Activated T-cell treated with anti-CD3 and anti-CD28 coated beads, Interleukin-2, amount 50 U/mL, for 72 hours (primary cell): ENCODE data around the gene KRTAP3-2. TPM values are rescaled to one million over a fixed set of nuclear protein-coding genes. Genes with fewer than 3 reads are reported as not detected.

Experiments
- ATAC-seq, 2 donors: fragments of 150-1000 bp; cut with Tn5 transposase; replicated peaks in 1 of 2; 2 replicates each; pipeline ENCODE4 v1.10.0; 2021; ENCODE audit warnings: moderate library complexity in 2 of 2, mild to moderate bottlenecking in 1 of 2
- DNase-seq, 2 donors: peaks; one replicate each; pipeline ENCODE4 v3.0.0; 2021 to 2022; ENCODE audit warnings: mixed read lengths in 1 of 2
- H3K27ac Mint-ChIP-seq: one replicate; pipeline ENCODE4 v1.8.0; 2022; ENCODE audit warnings: mild to moderate bottlenecking, moderate library complexity, mixed read lengths
- H3K27me3 Mint-ChIP-seq: one replicate; pipeline ENCODE4 v1.8.0; 2022; ENCODE audit warnings: low read depth, mixed read lengths
- H3K36me3 Mint-ChIP-seq, 2 donors: one replicate each; pipeline ENCODE4 v1.8.0; 2022; ENCODE audit warnings: mixed read lengths in 2 of 2, mild to moderate bottlenecking in 1 of 2; ENCODE audit not compliant: insufficient read depth in 2 of 2
- H3K4me1 Mint-ChIP-seq: one replicate; pipeline ENCODE4 v1.8.0; 2022; ENCODE audit warnings: low read depth, mixed read lengths
- H3K4me3 Mint-ChIP-seq, 2 donors: one replicate each; pipeline ENCODE4 v1.8.0; 2022; ENCODE audit warnings: mild to moderate bottlenecking in 2 of 2, mixed read lengths in 2 of 2, moderate library complexity in 2 of 2
- H3K9me3 Mint-ChIP-seq, 2 donors: one replicate each; pipeline ENCODE4 v1.8.0; 2022; ENCODE audit warnings: mixed read lengths in 2 of 2
- total RNA-seq, 2 donors: library from RNA; stranded (reverse); gene quantifications; one replicate each; pipeline ENCODE4 v1.2.3, GENCODE V29; 2022

KRTAP3-2 gene
- total RNA-seq, 2 donors from 2014 or later = not detected

DNA sequence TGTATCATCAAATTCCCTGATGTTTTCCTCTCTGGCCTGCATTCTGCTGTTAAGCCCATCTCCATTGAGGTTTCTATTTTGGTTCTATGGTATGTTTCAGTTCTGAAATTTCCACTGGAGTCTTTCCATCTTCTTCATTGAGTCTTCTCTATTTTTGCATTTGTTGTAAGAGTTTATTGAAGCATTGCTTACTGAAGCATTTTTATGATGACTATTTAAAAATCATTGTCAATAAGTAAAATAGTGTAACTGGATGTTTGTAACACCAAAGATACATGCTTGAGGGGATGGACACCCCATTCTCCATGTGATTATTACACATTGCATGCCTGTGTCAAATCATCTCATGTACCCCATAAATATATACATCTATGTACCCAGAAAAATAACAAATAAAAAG, 24.2 kb downstream of the KRTAP3-2 start:
- ATAC-seq (no peak), DNase-seq (no peak)
- Mint-ChIP-seq H3K9me3 (no peaks in the 10 kb centered on the region), H3K36me3 (no peaks in the 10 kb centered on the region), H3K4me3 (no peak overlapping the region), H3K27ac (no peak overlapping the region), H3K27me3 (peaks cover 15% of the 10 kb centered on the region), H3K4me1 (no peaks in the 10 kb centered on the region)

DNA sequence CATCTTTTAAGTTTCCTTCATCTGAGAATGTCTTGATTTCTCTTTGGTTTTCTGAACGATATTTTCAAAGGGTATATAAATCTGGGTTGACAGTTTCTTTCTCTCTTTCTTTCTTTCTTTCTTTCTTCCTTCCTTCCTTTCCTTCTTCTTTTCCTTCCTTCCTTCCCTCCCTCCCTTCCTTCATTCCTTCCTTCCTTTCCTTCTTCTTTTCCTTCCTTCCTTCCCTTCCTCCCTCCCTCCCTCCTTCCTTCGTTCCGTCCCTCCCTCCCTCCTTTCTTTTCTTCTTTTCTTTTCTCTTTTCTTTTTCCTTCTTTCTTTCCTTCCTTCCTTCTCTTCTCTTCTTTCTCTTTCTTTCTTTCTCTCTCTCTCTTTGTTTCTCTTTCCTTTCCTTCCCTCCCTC, 25.3 kb downstream of the KRTAP3-2 start:
- no peak for ATAC-seq
- H3K9me3 Mint-ChIP-seq = no peaks in the 10 kb centered on the region
- no peaks in the 10 kb centered on the region for H3K4me1 Mint-ChIP-seq
- peaks cover 15% of the 10 kb centered on the region for H3K27me3 Mint-ChIP-seq
- no peak overlapping the region for H3K27ac Mint-ChIP-seq
- no peak for DNase-seq
- no peaks in the 10 kb centered on the region for H3K36me3 Mint-ChIP-seq
- H3K4me3 Mint-ChIP-seq = no peak overlapping the region

DNA sequence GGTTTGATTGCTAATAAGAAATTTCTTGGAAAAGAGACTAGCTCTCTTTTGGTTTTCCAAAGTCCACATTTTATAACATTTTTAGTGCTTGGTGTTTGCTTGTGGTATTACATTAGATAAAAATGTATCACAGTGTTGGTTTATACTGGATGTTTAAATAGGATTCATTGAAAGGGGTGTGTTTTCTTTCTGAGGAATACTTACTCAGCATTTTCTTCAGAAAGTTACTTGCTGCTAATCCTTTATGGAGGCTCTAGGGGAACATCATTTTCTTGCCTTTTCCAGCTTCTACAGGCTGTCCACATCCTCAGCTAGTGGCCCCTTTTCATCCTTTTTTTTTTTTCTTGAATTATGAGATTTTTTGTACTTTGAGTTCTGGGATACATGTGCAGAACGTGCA, 32.1 kb downstream of the KRTAP3-2 start:
- Mint-ChIP-seq H3K36me3 (no peaks in the 10 kb centered on the region), H3K27ac (no peak overlapping the region)

DNA sequence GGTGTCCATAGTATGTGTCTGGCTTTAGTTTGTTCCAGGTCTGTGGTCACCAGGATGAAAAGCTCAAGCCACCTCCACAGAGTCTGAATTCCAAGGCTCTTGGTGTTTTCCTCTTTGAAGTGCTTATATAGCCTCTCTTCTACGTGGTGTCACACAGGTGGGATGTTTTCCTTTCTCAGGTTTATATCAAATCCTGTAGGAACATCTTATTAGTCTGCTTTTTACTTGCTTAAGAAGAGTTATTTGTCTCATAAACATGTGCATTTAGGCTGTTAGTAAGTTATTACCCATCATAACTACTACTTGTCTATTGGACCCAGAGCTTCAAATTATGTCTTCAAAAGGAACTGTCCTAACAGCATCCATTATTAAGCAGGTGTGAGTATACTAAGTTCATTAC, 32.9 kb downstream of the KRTAP3-2 start, which contains the start of gene KRT39:
Gene KRT39, minus strand, starts transcription at position 101 of the 400 bp plus-strand sequence. Its CDS starts 92 bp downstream, at position 9.
- Mint-ChIP-seq H3K9me3 (no peaks in the 10 kb centered on the region), H3K27me3 (peaks cover 12% of the 10 kb centered on the region), H3K27ac (no peak within 1 kb of the TSS), H3K4me3 (no peak within 1 kb of the TSS), H3K36me3 (no peaks in the 10 kb centered on the region), H3K4me1 (peaks cover 4% of the 10 kb centered on the region)
- ATAC-seq (no peak), DNase-seq (no peak)

More for the DNA sequence above, 32.1 kb downstream of the KRTAP3-2 start:
- no peak for DNase-seq
- Mint-ChIP-seq H3K4me1 (peaks cover 4% of the 10 kb centered on the region), H3K4me3 (no peak overlapping the region), H3K9me3 (no peaks in the 10 kb centered on the region), H3K27me3 (peaks cover 12% of the 10 kb centered on the region)
- no peak for ATAC-seq

DNA sequence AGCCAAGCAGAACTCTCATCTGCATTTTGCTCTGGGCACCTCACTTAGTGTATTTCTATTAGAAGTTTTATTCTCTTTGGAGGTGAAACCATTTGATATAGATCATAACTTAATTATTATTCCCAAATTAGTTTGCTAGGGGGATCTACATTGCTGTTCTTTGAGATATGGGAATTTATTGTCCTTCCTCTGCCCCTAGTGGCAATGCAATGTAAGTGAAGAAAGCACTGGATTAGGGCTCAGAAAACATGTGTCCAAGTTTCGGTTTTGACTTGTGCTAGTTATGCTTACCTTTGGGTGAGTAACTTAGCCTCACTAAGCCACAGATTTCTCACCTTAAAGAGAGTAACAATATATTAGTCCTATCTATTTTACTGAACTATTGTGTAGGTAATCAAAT, 35.9 kb downstream of the KRTAP3-2 start:
- Mint-ChIP-seq H3K27me3 (peaks cover 20% of the 10 kb centered on the region), H3K4me3 (no peak overlapping the region), H3K9me3 (no peaks in the 10 kb centered on the region), H3K27ac (no peak overlapping the region), H3K36me3 (no peaks in the 10 kb centered on the region), H3K4me1 (peaks cover 12% of the 10 kb centered on the region)
- peak in 1 of 2 donors; percentile 2 for DNase-seq
- ATAC-seq = peak in 1 of 2 donors; percentile 54

DNA sequence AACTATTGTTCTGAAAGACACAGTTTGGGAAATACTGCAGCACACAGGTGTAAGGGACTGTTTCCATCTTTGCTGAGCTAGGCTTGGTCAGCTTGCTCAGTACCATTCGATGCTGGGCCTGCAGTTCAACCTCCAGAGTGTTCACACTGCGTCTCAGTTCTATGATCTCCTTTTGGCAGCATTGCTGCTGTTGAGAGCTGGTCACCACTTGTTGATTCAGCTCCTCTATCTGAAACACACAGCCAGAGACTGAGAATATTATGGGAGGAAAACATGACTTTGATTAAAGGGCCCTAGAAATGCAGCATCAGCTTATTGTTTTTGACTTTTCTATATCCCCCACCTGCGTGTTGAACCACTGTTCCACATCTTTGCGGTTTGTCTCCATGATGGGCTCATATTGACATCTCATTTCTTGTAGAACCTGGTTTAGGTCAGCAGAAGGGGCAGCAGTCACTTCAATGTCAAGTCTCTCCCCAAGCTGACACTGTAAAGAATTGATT, 37.6 kb downstream of the KRTAP3-2 start:
- peaks cover 12% of the 10 kb centered on the region for H3K4me1 Mint-ChIP-seq
- DNase-seq (no peak), ATAC-seq (no peak)
- H3K27ac Mint-ChIP-seq = no peak overlapping the region
- no peaks in the 10 kb centered on the region for H3K36me3 Mint-ChIP-seq
- no peaks in the 10 kb centered on the region for H3K9me3 Mint-ChIP-seq
- no peak overlapping the region for H3K4me3 Mint-ChIP-seq
- peaks cover 20% of the 10 kb centered on the region for H3K27me3 Mint-ChIP-seq

DNA sequence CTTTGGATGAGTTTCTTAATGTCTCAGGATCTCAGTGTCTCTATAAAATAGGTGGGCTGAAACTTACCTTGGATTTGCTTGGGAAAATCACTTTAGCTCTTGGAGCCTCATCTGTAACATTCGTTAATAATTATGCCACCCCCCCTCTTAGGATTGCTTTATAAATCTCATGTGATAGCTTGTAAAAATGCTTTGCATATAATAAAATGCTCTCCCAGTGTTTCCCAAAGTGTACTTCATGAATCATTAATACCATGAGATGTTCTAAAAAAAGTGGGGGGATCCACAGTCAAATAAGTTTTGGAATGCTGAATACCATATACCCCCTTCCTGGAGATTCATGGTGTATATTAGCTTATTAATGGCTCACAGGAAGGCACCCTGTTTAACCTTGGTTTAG, 38.1 kb downstream of the KRTAP3-2 start:
- Mint-ChIP-seq H3K4me1 (peaks cover 12% of the 10 kb centered on the region), H3K36me3 (no peaks in the 10 kb centered on the region), H3K4me3 (no peak overlapping the region), H3K27ac (no peak overlapping the region), H3K27me3 (peaks cover 20% of the 10 kb centered on the region), H3K9me3 (no peaks in the 10 kb centered on the region)
- DNase-seq (no peak), ATAC-seq (no peak)

DNA sequence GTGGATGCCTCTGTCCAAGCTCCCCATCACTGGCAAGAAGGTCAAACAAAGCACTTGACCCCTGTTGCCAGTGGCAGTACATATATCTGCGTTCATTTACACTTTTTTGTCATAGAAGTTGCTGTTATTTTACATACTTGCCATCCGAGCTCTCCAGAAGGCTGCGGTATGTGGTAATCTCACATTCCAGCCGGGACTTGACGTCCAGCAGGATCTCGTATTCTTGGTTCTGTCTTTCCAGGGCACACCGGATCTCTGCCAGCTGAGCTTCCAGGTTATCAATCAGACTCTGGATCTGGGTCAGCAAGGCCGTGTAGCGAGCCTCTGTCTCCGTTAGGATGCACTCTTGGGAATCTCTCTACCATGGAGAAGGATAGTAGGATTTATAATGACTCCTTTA, 39.6 kb downstream of the KRTAP3-2 start:
- Mint-ChIP-seq H3K4me1 (peaks cover 12% of the 10 kb centered on the region), H3K9me3 (no peaks in the 10 kb centered on the region), H3K27me3 (peaks cover 8% of the 10 kb centered on the region), H3K36me3 (no peaks in the 10 kb centered on the region), H3K27ac (no peak overlapping the region), H3K4me3 (no peak overlapping the region)
- no peak for DNase-seq
- ATAC-seq = no peak

DNA sequence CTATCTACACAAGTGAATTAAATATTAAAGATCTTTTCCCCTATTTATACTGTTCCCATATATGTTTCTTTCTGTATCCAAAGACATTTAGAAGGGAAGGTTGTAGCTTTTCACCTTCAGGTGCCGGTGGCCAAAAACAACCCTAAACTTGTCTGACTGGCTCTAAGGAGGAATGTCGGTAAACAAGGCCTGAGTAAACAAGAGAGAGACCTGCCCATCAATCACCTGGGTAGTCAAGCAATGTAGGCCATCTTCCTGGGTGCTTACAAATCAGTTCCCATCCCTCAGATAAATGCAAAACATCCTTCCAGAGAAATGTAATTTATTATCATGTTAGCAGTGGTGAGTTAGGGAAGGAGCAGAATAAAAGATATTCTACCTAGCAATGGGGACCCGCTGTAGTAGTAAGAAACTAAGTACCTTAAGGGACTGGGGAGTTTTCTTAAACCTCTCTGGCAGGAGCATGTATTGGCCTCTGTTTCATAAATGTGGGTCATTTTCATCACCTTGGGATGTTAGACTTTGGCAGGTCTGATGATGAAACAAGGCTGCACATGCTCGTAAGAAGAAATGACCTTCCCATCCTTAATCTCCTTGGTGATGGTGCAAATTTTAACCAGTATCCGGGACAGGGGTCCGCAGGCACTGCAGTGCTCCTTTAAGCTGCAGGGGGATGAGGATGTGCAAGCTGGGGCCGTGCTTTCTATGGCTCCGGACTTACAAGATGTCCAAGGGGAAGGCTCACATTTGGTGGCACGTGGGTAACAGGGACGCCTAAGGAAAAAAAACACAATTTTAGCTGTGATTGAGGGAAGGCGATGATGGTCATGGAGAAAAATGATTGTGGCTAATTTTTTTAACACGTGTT, 41.4 kb downstream of the KRTAP3-2 start:
- Mint-ChIP-seq H3K27ac (no peak overlapping the region), H3K27me3 (peaks cover 14% of the 10 kb centered on the region), H3K36me3 (no peaks in the 10 kb centered on the region), H3K4me1 (peaks cover 12% of the 10 kb centered on the region), H3K9me3 (no peaks in the 10 kb centered on the region), H3K4me3 (no peak overlapping the region)
- DNase-seq = no peak
- no peak for ATAC-seq

DNA sequence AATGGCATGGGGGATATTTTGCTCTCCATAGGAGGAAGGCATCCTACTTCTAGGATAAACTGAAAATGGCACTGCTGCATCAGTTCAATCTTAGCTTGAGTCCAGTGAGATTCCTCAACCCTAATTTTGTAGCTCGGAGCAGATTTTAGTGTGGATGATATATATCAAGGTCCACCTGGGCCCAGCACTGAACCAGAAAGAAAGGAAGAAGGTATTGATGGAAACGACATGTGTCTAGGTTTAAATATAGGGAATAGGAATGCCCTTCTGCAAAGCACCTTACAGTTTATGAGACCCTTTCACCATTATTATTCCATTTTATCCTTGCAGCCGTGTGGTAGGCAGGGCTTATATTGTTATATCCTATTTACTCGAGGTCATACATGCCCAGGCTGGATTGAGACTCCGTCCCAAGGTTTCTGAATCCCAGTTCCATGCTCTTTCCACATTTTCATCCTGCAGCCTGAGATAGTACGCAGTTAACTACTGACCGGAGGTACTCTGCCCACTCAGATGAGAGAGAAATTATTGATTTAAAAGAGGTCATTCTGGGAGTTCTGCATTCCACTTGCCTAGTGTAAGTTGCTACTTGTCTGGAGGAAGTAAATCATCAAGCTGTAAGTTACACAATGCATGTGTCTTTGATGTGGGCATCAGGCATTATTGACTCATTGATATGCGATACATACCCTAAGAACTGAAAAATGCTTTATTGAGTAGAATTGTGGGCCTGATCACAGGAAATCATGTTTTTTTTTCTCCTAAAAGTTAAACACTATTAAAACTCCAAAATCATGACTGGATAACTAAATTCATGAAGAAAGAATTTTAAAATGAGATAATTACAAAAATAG, 43.1 kb downstream of the KRTAP3-2 start:
- Mint-ChIP-seq H3K36me3 (no peaks in the 10 kb centered on the region), H3K4me1 (peaks cover 12% of the 10 kb centered on the region), H3K27ac (no peak overlapping the region), H3K9me3 (no peaks in the 10 kb centered on the region), H3K4me3 (no peak overlapping the region), H3K27me3 (peaks cover 26% of the 10 kb centered on the region)
- no peak for DNase-seq
- ATAC-seq = no peak

DNA sequence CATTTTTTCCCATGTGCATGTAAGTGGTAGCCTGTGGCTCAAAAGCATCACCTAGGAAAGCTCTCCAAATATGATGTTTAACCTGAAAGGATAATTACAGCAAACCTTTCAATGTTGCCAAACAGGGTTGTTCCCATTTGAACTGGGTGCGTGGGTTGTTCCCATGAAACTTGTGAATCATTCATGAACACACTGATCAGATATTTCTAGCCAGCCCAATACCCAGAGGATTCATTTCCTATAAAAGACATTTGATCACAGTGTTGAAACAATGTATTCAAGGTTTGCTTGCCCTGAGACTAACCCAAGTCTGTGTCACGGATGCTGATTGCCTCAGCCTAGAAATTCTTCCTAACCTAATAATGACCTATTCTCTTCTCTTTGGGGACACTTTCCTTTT, 45.8 kb downstream of the KRTAP3-2 start:
- Mint-ChIP-seq H3K4me3 (no peak overlapping the region), H3K27ac (no peak overlapping the region), H3K4me1 (peaks cover 4% of the 10 kb centered on the region), H3K9me3 (no peaks in the 10 kb centered on the region), H3K27me3 (peaks cover 43% of the 10 kb centered on the region), H3K36me3 (no peaks in the 10 kb centered on the region)
- DNase-seq (peak in 1 of 2 donors; percentile 2), ATAC-seq (peak in 1 of 2 donors; percentile 45)

DNA sequence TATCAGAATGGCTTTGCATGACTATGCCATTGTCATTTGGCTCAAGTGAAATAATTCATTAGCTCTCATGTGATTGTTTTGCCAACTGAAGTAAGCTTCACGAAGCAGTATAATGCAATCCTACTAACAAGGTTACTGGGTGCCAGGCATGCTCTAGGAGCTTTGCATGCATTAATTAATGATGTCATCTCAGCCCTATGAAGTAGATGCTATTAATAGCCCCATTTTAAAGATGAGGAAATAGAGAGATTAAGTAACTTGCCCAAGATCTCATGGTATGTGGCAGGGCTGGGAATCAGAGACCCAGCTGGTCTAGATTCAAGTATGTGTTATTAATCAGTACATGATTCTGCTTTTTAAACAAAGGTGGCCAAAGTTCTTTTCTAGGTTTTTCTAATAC, 47.0 kb downstream of the KRTAP3-2 start:
- no peaks in the 10 kb centered on the region for H3K9me3 Mint-ChIP-seq
- H3K4me1 Mint-ChIP-seq = peaks cover 4% of the 10 kb centered on the region
- ATAC-seq = no peak
- H3K27ac Mint-ChIP-seq = no peak overlapping the region
- no peaks in the 10 kb centered on the region for H3K36me3 Mint-ChIP-seq
- H3K4me3 Mint-ChIP-seq = no peak overlapping the region
- no peak for DNase-seq
- peaks cover 54% of the 10 kb centered on the region for H3K27me3 Mint-ChIP-seq

DNA sequence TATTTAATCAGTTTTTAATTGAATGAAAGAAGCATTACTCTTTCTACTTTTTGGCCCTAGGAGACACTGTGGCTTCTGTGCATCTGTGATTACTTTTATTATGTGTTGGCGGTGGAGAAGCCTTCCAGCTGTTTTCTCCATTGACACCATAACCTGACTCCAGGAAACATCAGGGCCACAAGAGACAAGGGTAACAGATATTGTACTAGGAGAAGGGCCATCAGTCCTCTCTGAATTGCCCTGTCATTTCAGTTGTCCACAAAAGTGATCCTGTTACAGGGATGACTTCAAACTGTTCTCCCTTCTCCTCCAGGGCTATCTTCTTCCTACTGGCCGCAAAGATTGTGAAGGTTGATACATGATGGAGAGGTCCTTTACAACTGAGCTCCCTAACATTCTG, 47.6 kb downstream of the KRTAP3-2 start:
- Mint-ChIP-seq H3K4me3 (no peak overlapping the region), H3K36me3 (no peaks in the 10 kb centered on the region), H3K9me3 (no peaks in the 10 kb centered on the region), H3K4me1 (peaks cover 4% of the 10 kb centered on the region), H3K27me3 (peaks cover 57% of the 10 kb centered on the region), H3K27ac (no peak overlapping the region)
- ATAC-seq (no peak), DNase-seq (no peak)
